DND-41 (cell line): ENCODE measurements around the gene ITPR1.

ENCODE experiments used
- ATAC-seq: fragments of 200-7000 bp; cut with Tn5 transposase; 3 replicates; pipeline ENCODE4 v1.9.1; 2021; ENCODE audit warnings: low read depth; ENCODE audit not compliant: insufficient read depth
- DNase-seq: peaks from one replicate; pipeline ENCODE4 v3.0.0-alpha.2; 2020
- H2AFZ ChIP-seq: 2 replicates; pipeline ENCODE4 v1.6.0; 2012; ENCODE audit warnings: low read depth, low read length
- H3K27ac ChIP-seq: 2 replicates; pipeline ENCODE4 v1.5.1; 2012; ENCODE audit warnings: low read length, inconsistent platforms
- H3K27me3 ChIP-seq: fragments of 200-600 bp; sonication (generic); 2 replicates; pipeline ENCODE4 v1.6.0; 2012; ENCODE audit warnings: low read length, mild to moderate bottlenecking, inconsistent platforms; ENCODE audit not compliant: insufficient read depth, poor library complexity
- H3K36me3 ChIP-seq: 2 replicates; pipeline ENCODE4 v1.5.1; 2012; ENCODE audit warnings: low read length, inconsistent platforms; ENCODE audit not compliant: insufficient read depth
- H3K4me1 ChIP-seq: 2 replicates; pipeline ENCODE4 v1.5.1; 2012; ENCODE audit warnings: mild to moderate bottlenecking, low read length; ENCODE audit not compliant: insufficient read depth
- H3K4me2 ChIP-seq: 2 replicates; pipeline ENCODE4 v1.6.0; 2012; ENCODE audit warnings: mild to moderate bottlenecking, moderate library complexity, low read length, inconsistent platforms; ENCODE audit not compliant: insufficient read depth
- H3K4me3 ChIP-seq, 2 experiments: fragments of 200-600 bp in 1 of 2; shearing (Covaris generic) in 1 of 2; 2 replicates each; pipeline ENCODE4 v1.5.1; 2012 to 2016; ENCODE audit warnings: inconsistent platforms in 2 of 2, low read length in 2 of 2, mild to moderate bottlenecking in 2 of 2, low read depth in 1 of 2, moderate library complexity in 1 of 2
- H3K79me2 ChIP-seq: 2 replicates; pipeline ENCODE4 v1.6.0; 2012; ENCODE audit warnings: low read length, inconsistent platforms; ENCODE audit not compliant: insufficient read depth
- H3K9ac ChIP-seq: 2 replicates; pipeline ENCODE4 v1.6.0; 2012; ENCODE audit warnings: low read depth, mild to moderate bottlenecking, inconsistent platforms, low read length, moderate library complexity
- H3K9me3 ChIP-seq: 2 replicates; pipeline ENCODE4 v1.5.1; 2012; ENCODE audit warnings: low read length, moderate library complexity, mild to moderate bottlenecking, inconsistent platforms; ENCODE audit not compliant: insufficient read depth, severe bottlenecking
- H4K20me1 ChIP-seq: 2 replicates; pipeline ENCODE4 v1.6.0; 2012; ENCODE audit warnings: low read length; ENCODE audit not compliant: insufficient read depth
- EZH2 ChIP-seq: IDR thresholded peaks from 3 replicates; pipeline ENCODE4 v1.6.1; 2012; ENCODE audit warnings: borderline replicate concordance, low read depth, mild to moderate bottlenecking, moderate library complexity, low read length, inconsistent platforms; ENCODE audit not compliant: severe bottlenecking
- TF ChIP-seq, protein P1 (sequence below): IDR thresholded peaks from 2 replicates; pipeline ENCODE4 v1.5.1; 2012; ENCODE audit warnings: borderline replicate concordance, low read length, moderate library complexity, mild to moderate bottlenecking; ENCODE audit not compliant: poor library complexity, severe bottlenecking; ENCODE audit errors: extremely low read depth

Gene ITPR1

DNA sequence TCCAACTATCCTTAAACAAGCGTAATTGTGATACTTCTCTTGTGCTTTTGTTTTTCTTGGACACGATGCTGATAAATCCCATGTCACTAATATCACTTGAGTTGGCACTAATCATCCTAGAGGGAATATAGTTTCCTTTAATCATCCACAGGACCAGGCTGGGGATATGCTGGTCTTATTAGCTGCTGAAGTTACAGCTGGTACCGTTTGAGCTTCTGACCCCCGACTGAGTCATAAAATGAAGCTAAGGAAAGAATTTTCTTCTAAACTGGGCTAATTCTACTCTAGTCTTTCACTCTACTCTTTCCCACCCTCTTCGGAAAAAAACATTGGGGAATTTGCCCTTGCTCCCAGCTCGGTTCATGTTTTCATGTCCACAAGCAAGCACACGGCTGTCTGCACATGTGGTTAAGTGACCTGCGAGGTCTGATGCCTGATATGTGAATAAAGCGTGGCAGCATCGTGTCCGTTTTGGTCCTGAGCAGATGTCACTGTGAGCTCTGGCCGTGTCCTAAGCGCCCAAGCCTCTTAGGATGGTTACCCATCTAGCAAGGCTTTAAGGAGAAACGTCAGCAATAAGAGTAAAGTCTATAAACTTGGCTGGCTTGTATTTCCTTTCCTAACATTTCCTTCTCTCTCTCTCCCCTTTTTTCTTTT, 223.7 kb downstream of the ITPR1 start:
- Histone ChIP-seq H3K27ac (no peak overlapping the region), H3K4me3 (no peak overlapping the region), H4K20me1 (no peaks in the 10 kb centered on the region), H2AFZ (no peak overlapping the region), H3K79me2 (no peaks in the 10 kb centered on the region), H3K27me3 (no peaks in the 10 kb centered on the region), H3K4me1 (peaks cover 15% of the 10 kb centered on the region), H3K4me2 (no peak overlapping the region), H3K9ac (no peak overlapping the region), H3K36me3 (peaks cover 4% of the 10 kb centered on the region; the same call in 1 of the 2 replicates), H3K9me3 (no peaks in the 10 kb centered on the region)
- ATAC-seq (no peak), DNase-seq (no peak)
- TF ChIP-seq, protein P1, sequence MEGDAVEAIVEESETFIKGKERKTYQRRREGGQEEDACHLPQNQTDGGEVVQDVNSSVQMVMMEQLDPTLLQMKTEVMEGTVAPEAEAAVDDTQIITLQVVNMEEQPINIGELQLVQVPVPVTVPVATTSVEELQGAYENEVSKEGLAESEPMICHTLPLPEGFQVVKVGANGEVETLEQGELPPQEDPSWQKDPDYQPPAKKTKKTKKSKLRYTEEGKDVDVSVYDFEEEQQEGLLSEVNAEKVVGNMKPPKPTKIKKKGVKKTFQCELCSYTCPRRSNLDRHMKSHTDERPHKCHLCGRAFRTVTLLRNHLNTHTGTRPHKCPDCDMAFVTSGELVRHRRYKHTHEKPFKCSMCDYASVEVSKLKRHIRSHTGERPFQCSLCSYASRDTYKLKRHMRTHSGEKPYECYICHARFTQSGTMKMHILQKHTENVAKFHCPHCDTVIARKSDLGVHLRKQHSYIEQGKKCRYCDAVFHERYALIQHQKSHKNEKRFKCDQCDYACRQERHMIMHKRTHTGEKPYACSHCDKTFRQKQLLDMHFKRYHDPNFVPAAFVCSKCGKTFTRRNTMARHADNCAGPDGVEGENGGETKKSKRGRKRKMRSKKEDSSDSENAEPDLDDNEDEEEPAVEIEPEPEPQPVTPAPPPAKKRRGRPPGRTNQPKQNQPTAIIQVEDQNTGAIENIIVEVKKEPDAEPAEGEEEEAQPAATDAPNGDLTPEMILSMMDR = no peak
- no peak for TF ChIP-seq EZH2

DNA sequence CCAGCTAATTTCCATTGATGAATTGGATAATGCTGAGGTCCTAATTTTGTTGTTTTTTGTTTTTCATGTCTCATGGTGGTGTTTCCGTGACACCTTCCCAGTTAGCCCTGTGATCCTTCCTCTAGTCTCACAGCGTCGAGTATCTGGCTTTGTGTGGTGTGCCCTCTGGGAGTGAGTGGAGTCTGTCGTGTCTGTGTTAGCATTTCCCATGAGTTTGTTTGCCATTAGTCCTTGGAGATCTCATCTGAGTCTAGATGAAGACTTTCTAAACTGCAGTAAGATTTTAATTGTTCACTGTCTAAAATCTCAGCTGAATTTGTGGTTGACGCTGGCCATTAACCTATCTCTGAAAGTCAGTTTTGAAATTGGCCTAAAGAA, 224.2 kb downstream of the ITPR1 start:
- H3K79me2 ChIP-seq = no peaks in the 10 kb centered on the region
- DNase-seq (no peak), ATAC-seq (no peak)
- no peak overlapping the region for H3K4me3 ChIP-seq
- no peak overlapping the region for H3K9ac ChIP-seq
- no peaks in the 10 kb centered on the region for H4K20me1 ChIP-seq
- H3K27ac ChIP-seq = no peak overlapping the region
- H3K4me1 ChIP-seq = peaks cover 20% of the 10 kb centered on the region
- H3K27me3 ChIP-seq = no peaks in the 10 kb centered on the region
- H3K9me3 ChIP-seq = no peaks in the 10 kb centered on the region
- TF ChIP-seq, protein P1 = no peak
- no peak for TF ChIP-seq EZH2
- peaks cover under 1% of the 10 kb centered on the region; the same call in 1 of the 2 replicates for H3K36me3 ChIP-seq
- H2AFZ ChIP-seq = no peak overlapping the region
- no peak overlapping the region for H3K4me2 ChIP-seq

DNA sequence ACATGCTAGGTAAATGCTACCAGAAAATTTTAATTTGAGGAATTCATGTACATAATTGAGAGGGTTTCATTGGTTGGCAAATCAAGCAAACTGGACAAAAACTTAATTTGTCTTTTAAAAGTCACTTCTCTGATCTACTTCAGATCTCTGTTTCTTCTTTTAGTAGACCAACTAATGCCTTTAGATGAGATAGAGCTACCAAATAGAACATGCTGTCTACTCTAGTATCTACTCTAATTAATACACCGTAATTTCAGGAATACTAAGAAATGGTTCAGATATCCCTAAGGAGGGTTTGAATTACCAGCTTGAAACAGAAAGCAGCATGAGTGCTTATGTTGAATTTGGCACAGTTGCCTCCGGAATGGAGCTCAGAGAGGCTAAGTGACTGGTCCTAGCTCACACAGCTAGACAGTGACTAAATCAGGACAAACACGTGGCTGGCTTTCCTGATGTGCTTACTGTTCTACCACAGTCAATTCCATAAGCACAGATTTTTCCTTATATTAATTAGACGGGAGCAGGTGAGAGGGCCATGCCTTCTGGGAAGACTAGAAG, 225.1 kb downstream of the ITPR1 start:
- H3K27ac ChIP-seq = no peak overlapping the region
- no peak for ATAC-seq
- H3K4me1 ChIP-seq = peaks cover 22% of the 10 kb centered on the region
- no peaks in the 10 kb centered on the region for H3K79me2 ChIP-seq
- DNase-seq = no peak
- no peaks in the 10 kb centered on the region for H3K36me3 ChIP-seq
- no peaks in the 10 kb centered on the region for H3K27me3 ChIP-seq
- H2AFZ ChIP-seq = no peak overlapping the region
- no peak overlapping the region for H3K4me2 ChIP-seq
- no peak overlapping the region for H3K9ac ChIP-seq
- no peak overlapping the region for H3K4me3 ChIP-seq
- TF ChIP-seq EZH2 = no peak
- TF ChIP-seq, protein P1 = no peak
- no peaks in the 10 kb centered on the region for H4K20me1 ChIP-seq
- no peaks in the 10 kb centered on the region for H3K9me3 ChIP-seq
